Heart left ventricle (tissue), 16 donors: ENCODE results near the gene PRR5. TPM values are rescaled to one million over a fixed set of nuclear protein-coding genes. Genes with fewer than 3 reads are reported as not detected.

ENCODE experiments used
- ATAC-seq, 4 donors: fragments of 200-7000 bp; cut with Tn5 transposase; one replicate each; pipeline ENCODE4 v1.9.1; 2020 to 2022; ENCODE audit warnings: moderate library complexity in 4 of 4, mild to moderate bottlenecking in 3 of 4, moderate number of reproducible peaks in 1 of 4
- DNase-seq, 5 donors: peaks; one replicate each; pipeline ENCODE4 v3.0.0-alpha.2; 2020
- H3K27ac ChIP-seq, 12 donors: fragments of 200-600 bp; sonication (generic) in 4 of 12; one replicate each; pipeline versions ENCODE4 v1.5.0 to v1.8.0; 2016 to 2022; ENCODE audit warnings: mild to moderate bottlenecking in 2 of 12
- H3K27me3 ChIP-seq, 9 donors: fragments of 200-600 bp; sonication (generic) in 2 of 9; one replicate each; pipeline versions ENCODE4 v1.5.1 to v1.8.0; 2016 to 2022; ENCODE audit warnings: mild to moderate bottlenecking in 3 of 9
- H3K36me3 ChIP-seq, 9 donors: fragments of 200-600 bp; sonication (generic) in 2 of 9; one replicate each; pipeline versions ENCODE4 v1.5.0 to v1.8.0; 2018 to 2022; ENCODE audit warnings: mild to moderate bottlenecking in 2 of 9
- H3K4me1 ChIP-seq, 12 donors: fragments of 200-600 bp; sonication (generic) in 4 of 12; one replicate each; pipeline versions ENCODE4 v1.5.0 to v1.8.0; 2016 to 2022; ENCODE audit warnings: mild to moderate bottlenecking in 3 of 12
- H3K4me3 ChIP-seq, 12 donors: fragments of 200-600 bp; sonication (generic) in 4 of 12; one replicate each; pipeline versions ENCODE4 v1.5.0 to v1.8.0; 2017 to 2022; ENCODE audit warnings: mild to moderate bottlenecking in 9 of 12, moderate library complexity in 4 of 12
- H3K9me3 ChIP-seq, 12 donors: fragments of 200-600 bp; sonication (generic) in 4 of 12; one replicate each; pipeline versions ENCODE4 v1.5.0 to v1.8.0; 2016 to 2022; ENCODE audit warnings: mild to moderate bottlenecking in 1 of 12
- CTCF ChIP-seq, 12 donors: fragments of 200-600 bp; sonication (generic) in 4 of 12; IDR thresholded peaks; one replicate each; pipeline versions ENCODE4 v1.5.0 to v1.8.0; 2018 to 2022; ENCODE audit warnings: antibody characterized with exemption in 12 of 12, mild to moderate bottlenecking in 5 of 12
- POLR2A ChIP-seq, 2 donors: fragments of 450-650 bp; IDR thresholded peaks; one replicate each; pipeline ENCODE4 v1.6.1; 2017; ENCODE audit warnings: antibody characterized with exemption in 2 of 2, mild to moderate bottlenecking in 2 of 2, moderate library complexity in 2 of 2
- WGBS, 4 donors: extraction: QIAGEN DNeasy Blood & Tissue Kit in 2 of 4; methylation state at CpG; one replicate each; pipeline versions ENCODE4 v1.1.5 to v1.1.7; 2013 to 2018; 5-methylcytosine and 5-hydroxymethylcytosine counted together
- intact Hi-C, 10 donors: fragments of 100-400 bp; cut with DNase I; formaldehyde crosslinking; loops; one replicate each; pipeline versions ENCODE4 v1.11.1 to v1.14.2; 2022
- polyA plus RNA-seq, 2 donors: library from polyadenylated mRNA; stranded (reverse); fragments of 200-250 nt; gene quantifications; one replicate each; pipeline ENCODE4 v1.2.3, GENCODE V29; 2013
- total RNA-seq, 9 donors: library from RNA; depleted of rRNA in 2 of 9; stranded (reverse); fragments of >200 nt in 2 of 9; fragmentation: NEBNext Ultra II Directional in 3 of 9; extraction: Animal tissue kit (Norgen Biotek cat#: 25700) in 3 of 9; gene quantifications; one replicate each; pipeline versions ENCODE4 v1.1.0 to v1.2.4, GENCODE V29; 2016 to 2023
- donor health status: ischemic (EF 13 %, LVEDD 7.1; RV severe dilation, severe dysfunction).
- donor health status: healthy with polysubstance abuse.
- donor health status: DM: no; HTN: yes; CAD: no.
- donor health status: DM: no; HTN: no; CAD: no.
- donor health status: ischemic (EF 25% LVEDD 6.9; RV normal size, moderate dysfunction).
- donor health status: ischemic (EF 25% LVEDD 5.7; RV mildly dilated, moderate dysfunction).
- donor health status: healthy.
- donor health status: DM: yes; HTN: yes; CAD: no.
- donor health status: ischemic (EF 35%, LVEDD 5.7; RV mildly dilated, moderate dysfunction).
- donor health status: nonischemic (EF 11% LVEDD 7.7; RV severe dilation, severe dysfunction).
- donor health status: DM: yes; HTN: yes; CAD: no.
- donor health status: PGD.
- donor health status: ischemic (EF 29% LVEDD 5.4; RV normal size, mild dysfunction).
- donor health status: nonischemic (EF 23%, LVEDD 6.1; RV moderate dilation, normal function).

The PRR5 gene
- total and polyA plus RNA-seq, 11 donors: 1.6 to 9.5 (median 2.2) TPM

GRCh38 chr22:44710474-44711240, 8.7 kb downstream of the PRR5 start:
- TF ChIP-seq POLR2A (IDR thresholded peaks at IDR 0.05) (no peak), CTCF (IDR thresholded peaks at IDR 0.05) (no peak)
- Histone ChIP-seq H3K4me3 (no peak overlapping the region), H3K9me3 (no peaks in the 10 kb centered on the region), H3K36me3 (no peaks in the 10 kb centered on the region), H3K27ac (no peak overlapping the region), H3K27me3 (no peaks in the 10 kb centered on the region), H3K4me1 (peaks cover 0 to 7% (median 0%) of the 10 kb centered on the region in 12 donors)
- intact Hi-C loops: no loop called here
- no peak for DNase-seq
- 77 to 88% (median 79%) methylated on average over 16 to 23 of the region's 23 CpGs for WGBS, 4 donors
- ATAC-seq: peak in 1 of 4 donors; percentile 6

GRCh38 chr22:44711241-44711560, 9.2 kb downstream of the PRR5 start:
- H3K4me1 ChIP-seq: peaks cover 0 to 7% (median 0%) of the 10 kb centered on the region in 12 donors
- no peak overlapping the region for H3K27ac ChIP-seq
- intact Hi-C loops: no loop called here
- WGBS, 4 donors: 69 to 81% (median 74%) methylated on average over 4 of the region's 4 CpGs
- no peak for ATAC-seq
- H3K4me3 ChIP-seq: no peak overlapping the region
- H3K36me3 ChIP-seq: no peaks in the 10 kb centered on the region
- no peaks in the 10 kb centered on the region for H3K9me3 ChIP-seq
- H3K27me3 ChIP-seq: no peaks in the 10 kb centered on the region
- no peak for DNase-seq
- TF ChIP-seq POLR2A (IDR thresholded peaks at IDR 0.05) (no peak), CTCF (IDR thresholded peaks at IDR 0.05) (no peak)

GRCh38 chr22:44711690-44712555, 9.9 kb downstream of the PRR5 start:
- no peak for DNase-seq
- peaks cover 0 to 7% (median 0%) of the 10 kb centered on the region in 12 donors for H3K4me1 ChIP-seq
- no peak for ATAC-seq
- H3K4me3 ChIP-seq: no peak overlapping the region
- no peaks in the 10 kb centered on the region for H3K27me3 ChIP-seq
- H3K9me3 ChIP-seq: no peaks in the 10 kb centered on the region
- no peaks in the 10 kb centered on the region for H3K36me3 ChIP-seq
- H3K27ac ChIP-seq: no peak overlapping the region
- TF ChIP-seq POLR2A (IDR thresholded peaks at IDR 0.05): no peak
- TF ChIP-seq CTCF (IDR thresholded peaks at IDR 0.05): no peak
- intact Hi-C loops: no loop called here
- 77 to 86% (median 84%) methylated on average over 21 to 23 of the region's 23 CpGs for WGBS, 4 donors

- Histone ChIP-seq H3K27me3 (no peaks in the 10 kb centered on the region), H3K4me1 (peaks cover 0 to 7% (median 0%) of the 10 kb centered on the region in 12 donors), H3K27ac (no peak overlapping the region), H3K36me3 (no peaks in the 10 kb centered on the region), H3K9me3 (no peaks in the 10 kb centered on the region), H3K4me3 (no peak overlapping the region)
- 92 to 96% (median 95%) methylated on average over 4 to 8 of the region's 8 CpGs for WGBS, 4 donors
- ATAC-seq: no peak
- no peak for TF ChIP-seq POLR2A (IDR thresholded peaks at IDR 0.05)
- TF ChIP-seq CTCF (IDR thresholded peaks at IDR 0.05): no peak
- intact Hi-C loops: no loop called here
- no peak for DNase-seq
Measured at GRCh38 chr22:44712962-44713361, 11.0 kb downstream of the PRR5 start.
